ENCODE measurements around the gene SPINK5. TPM values are rescaled to one million over a fixed set of nuclear protein-coding genes. Genes with fewer than 3 reads are reported as not detected.

SPINK5 gene
- total RNA-seq, 1 donor from 2014 or later: not detected

DNA sequence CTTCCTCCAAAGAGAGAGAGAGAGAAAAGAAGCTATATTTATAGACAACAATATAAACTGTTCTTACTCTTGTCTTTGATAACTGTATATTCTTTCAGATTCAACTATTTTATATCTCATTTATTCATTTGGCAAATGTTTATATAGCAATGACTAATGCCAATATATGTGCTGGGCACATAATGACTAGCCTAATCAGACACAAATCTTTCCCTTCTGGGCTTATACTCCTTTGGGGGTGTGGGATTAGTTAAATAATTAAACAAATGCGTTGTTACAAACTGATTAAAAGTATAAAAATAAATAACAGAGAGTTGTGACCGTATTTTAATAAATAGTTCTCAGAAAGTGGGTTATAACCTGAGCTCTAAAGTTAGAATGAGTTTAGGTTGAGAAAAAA lies 108.6 kb downstream of the SPINK5 start:
- H3K4me1 Mint-ChIP-seq: no peaks in the 10 kb centered on the region
- TF ChIP-seq, protein P1, sequence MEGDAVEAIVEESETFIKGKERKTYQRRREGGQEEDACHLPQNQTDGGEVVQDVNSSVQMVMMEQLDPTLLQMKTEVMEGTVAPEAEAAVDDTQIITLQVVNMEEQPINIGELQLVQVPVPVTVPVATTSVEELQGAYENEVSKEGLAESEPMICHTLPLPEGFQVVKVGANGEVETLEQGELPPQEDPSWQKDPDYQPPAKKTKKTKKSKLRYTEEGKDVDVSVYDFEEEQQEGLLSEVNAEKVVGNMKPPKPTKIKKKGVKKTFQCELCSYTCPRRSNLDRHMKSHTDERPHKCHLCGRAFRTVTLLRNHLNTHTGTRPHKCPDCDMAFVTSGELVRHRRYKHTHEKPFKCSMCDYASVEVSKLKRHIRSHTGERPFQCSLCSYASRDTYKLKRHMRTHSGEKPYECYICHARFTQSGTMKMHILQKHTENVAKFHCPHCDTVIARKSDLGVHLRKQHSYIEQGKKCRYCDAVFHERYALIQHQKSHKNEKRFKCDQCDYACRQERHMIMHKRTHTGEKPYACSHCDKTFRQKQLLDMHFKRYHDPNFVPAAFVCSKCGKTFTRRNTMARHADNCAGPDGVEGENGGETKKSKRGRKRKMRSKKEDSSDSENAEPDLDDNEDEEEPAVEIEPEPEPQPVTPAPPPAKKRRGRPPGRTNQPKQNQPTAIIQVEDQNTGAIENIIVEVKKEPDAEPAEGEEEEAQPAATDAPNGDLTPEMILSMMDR (IDR thresholded peaks at IDR 0.05): no peak
- intact Hi-C loops (cut with micrococcal nuclease): no loop called here
- ChIA-PET POLR2A (no interaction called here), CTCF (no interaction called here)
- ATAC-seq (ENCODE audit: low read depth): no peak
- H3K4me3 Mint-ChIP-seq: no peak overlapping the region
- H3K36me3 Mint-ChIP-seq (ENCODE audit: low read depth): no peaks in the 10 kb centered on the region
- H3K27me3 Mint-ChIP-seq: peaks cover 2% of the 10 kb centered on the region
- H3K9me3 Mint-ChIP-seq: no peaks in the 10 kb centered on the region
- H3K27ac Mint-ChIP-seq: no peak overlapping the region
- DNase-seq: no peak

DNA sequence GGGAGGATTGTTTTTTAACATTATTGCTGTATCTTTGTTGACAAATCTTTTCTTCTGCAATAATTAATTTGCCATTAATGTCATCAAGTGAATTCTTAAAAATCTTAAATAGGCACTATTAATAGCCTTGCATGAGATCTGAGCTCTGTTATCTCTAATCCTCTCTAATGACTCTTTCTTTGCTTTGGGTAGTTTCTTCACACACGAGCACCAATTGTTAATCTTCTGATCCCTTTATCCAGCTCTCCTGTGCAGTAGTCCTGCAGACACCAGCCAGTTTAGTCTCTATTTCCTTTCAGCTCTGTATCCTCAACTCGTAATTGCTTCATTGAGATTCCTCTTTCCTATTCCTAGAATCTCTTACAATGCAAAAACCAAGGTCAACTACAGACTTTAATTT lies 112.7 kb downstream of the SPINK5 start:
- Mint-ChIP-seq H3K4me3 (no peak overlapping the region), H3K9me3 (no peaks in the 10 kb centered on the region), H3K36me3 (ENCODE audit: low read depth) (no peaks in the 10 kb centered on the region), H3K27ac (no peak overlapping the region), H3K4me1 (no peaks in the 10 kb centered on the region), H3K27me3 (peaks cover 3% of the 10 kb centered on the region)
- TF ChIP-seq, protein P1 (IDR thresholded peaks at IDR 0.05): no peak
- ChIA-PET POLR2A (no interaction called here), CTCF (interaction anchor here (1.3 kb wide), 1 partner anchor 555 kb away, joined by 6 read pairs; no protein-coding TSS in a partner anchor)
- ATAC-seq (ENCODE audit: low read depth) (no peak), DNase-seq (no peak)
- intact Hi-C loops (cut with micrococcal nuclease): loop anchor here (5.0 kb wide), 1 partner anchor 1391 kb away; no protein-coding TSS in a partner anchor

DNA sequence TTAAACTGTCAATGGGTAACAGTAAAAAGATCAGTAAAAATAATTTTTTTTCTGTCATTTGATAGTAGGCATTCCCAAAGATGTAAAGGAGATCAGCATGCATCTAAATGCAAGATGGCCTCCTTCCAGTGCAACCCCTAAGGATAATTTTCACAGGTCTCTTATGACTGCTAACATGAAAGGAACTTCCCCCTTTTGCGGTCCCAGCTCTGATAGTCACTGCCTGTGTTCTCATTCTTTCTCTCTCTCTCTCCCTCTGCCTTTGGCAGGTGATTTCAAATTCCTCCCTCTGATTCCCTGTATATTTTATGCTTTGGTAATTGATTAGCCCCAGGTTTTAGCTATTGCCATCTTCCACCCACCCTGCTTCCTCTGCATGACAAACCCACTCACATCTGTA lies 113.4 kb downstream of the SPINK5 start:
- H3K4me3 Mint-ChIP-seq: no peak overlapping the region
- POLR2A ChIA-PET: no interaction called here
- H3K36me3 Mint-ChIP-seq (ENCODE audit: low read depth): no peaks in the 10 kb centered on the region
- DNase-seq (no peak), ATAC-seq (ENCODE audit: low read depth) (no peak)
- intact Hi-C loops (cut with micrococcal nuclease): loop anchor here (5.0 kb wide), 1 partner anchor 1390 kb away; no protein-coding TSS in a partner anchor
- CTCF ChIA-PET: interaction anchor here (1.3 kb wide), 1 partner anchor 554 kb away, joined by 6 read pairs; no protein-coding TSS in a partner anchor
- no peaks in the 10 kb centered on the region for H3K4me1 Mint-ChIP-seq
- H3K27me3 Mint-ChIP-seq: peaks cover 3% of the 10 kb centered on the region
- H3K9me3 Mint-ChIP-seq: no peaks in the 10 kb centered on the region
- TF ChIP-seq, protein P1 (IDR thresholded peaks at IDR 0.05): no peak
- H3K27ac Mint-ChIP-seq: no peak overlapping the region

- H3K27me3 Mint-ChIP-seq: peaks cover 3% of the 10 kb centered on the region
- intact Hi-C loops (cut with micrococcal nuclease): loop anchor here (1.0 to 5.0 kb wide), 6 partner anchors 195 to 1388 kb away; no protein-coding TSS in a partner anchor
- TF ChIP-seq, protein P1 (IDR thresholded peaks at IDR 0.05): no peak
- no peaks in the 10 kb centered on the region for H3K9me3 Mint-ChIP-seq
- no peak overlapping the region for H3K27ac Mint-ChIP-seq
- ChIA-PET CTCF (interaction anchor here (1.0 to 1.3 kb wide), 3 partner anchors 548 to 553 kb away, joined by 3 to 9 read pairs (median 3); no protein-coding TSS in a partner anchor), POLR2A (no interaction called here)
- H3K4me3 Mint-ChIP-seq: no peak overlapping the region
- no peaks in the 10 kb centered on the region for H3K4me1 Mint-ChIP-seq
- DNase-seq (no peak), ATAC-seq (ENCODE audit: low read depth) (no peak)
- no peaks in the 10 kb centered on the region for H3K36me3 Mint-ChIP-seq (ENCODE audit: low read depth)
Measured at GRCh38 chr5:148179234-148179824, 115.5 kb downstream of the SPINK5 start.

- CTCF ChIA-PET: no interaction called here
- ATAC-seq (ENCODE audit: low read depth) (no peak), DNase-seq (no peak)
- intact Hi-C loops (cut with micrococcal nuclease): no loop called here
- H3K4me1 Mint-ChIP-seq: no peaks in the 10 kb centered on the region
- TF ChIP-seq, protein P1 (IDR thresholded peaks at IDR 0.05): no peak
- no peak overlapping the region for H3K27ac Mint-ChIP-seq
- no peaks in the 10 kb centered on the region for H3K36me3 Mint-ChIP-seq (ENCODE audit: low read depth)
- POLR2A ChIA-PET: no interaction called here
- no peaks in the 10 kb centered on the region for H3K9me3 Mint-ChIP-seq
- H3K4me3 Mint-ChIP-seq: no peak overlapping the region
- peaks cover 8% of the 10 kb centered on the region for H3K27me3 Mint-ChIP-seq
Measured at GRCh38 chr5:148186248-148187003, 122.6 kb downstream of the SPINK5 start.

All from activated B cell treated with CpG ODN at 0.5 μM for 24 hours (primary cell).